HepG2 (cell line): ENCODE data around the gene VMO1. TPM values are rescaled to one million over a fixed set of nuclear protein-coding genes. Genes with fewer than 3 reads are reported as not detected.

Experiments used
- DPF2 ChIP-seq: sonication (generic); formaldehyde crosslinking; IDR thresholded peaks from 2 replicates; pipeline ENCODE4 v1.4.0; 2020; ENCODE audit warnings: mild to moderate bottlenecking, low read depth, missing genetic modification reagents, borderline replicate concordance
- KMT2B ChIP-seq: IDR thresholded peaks from 2 replicates; pipeline ENCODE4 v1.6.1; 2016; ENCODE audit warnings: missing genetic modification reagents, missing compliant biosample characterization
- MATR3 ChIP-seq: sonication (generic); formaldehyde crosslinking; IDR thresholded peaks from 2 replicates; pipeline ENCODE4 v1.4.0; 2020; ENCODE audit warnings: missing genetic modification reagents
- MXI1 ChIP-seq: IDR thresholded peaks from 3 replicates; pipeline ENCODE4 v1.6.1; 2012; ENCODE audit warnings: low read depth, low read length, inconsistent platforms, borderline replicate concordance
- MYNN ChIP-seq: sonication (generic); formaldehyde crosslinking; IDR thresholded peaks from 2 replicates; pipeline ENCODE4 v1.4.0; 2020; ENCODE audit warnings: mild to moderate bottlenecking, low read depth, missing genetic modification reagents
- PTBP1 ChIP-seq: fragments of 200-400 bp; formaldehyde crosslinking; IDR thresholded peaks from 2 replicates; pipeline ENCODE4 v1.6.1; 2018; ENCODE audit warnings: low read length, low read depth; ENCODE audit not compliant: poor library complexity, severe bottlenecking
- RBFOX2 ChIP-seq: fragments of 200-400 bp; formaldehyde crosslinking; IDR thresholded peaks from 2 replicates; pipeline ENCODE4 v1.6.1; 2017; ENCODE audit warnings: low read depth, mild to moderate bottlenecking, low read length
- SATB2 ChIP-seq: sonication (generic); formaldehyde crosslinking; IDR thresholded peaks from 2 replicates; pipeline ENCODE4 v1.5.0; 2020; ENCODE audit warnings: missing genetic modification reagents
- SIN3A ChIP-seq: IDR thresholded peaks from 2 replicates; pipeline ENCODE4 v1.6.1; 2011; ENCODE audit warnings: low read depth, mild to moderate bottlenecking, control low read depth, low read length, borderline replicate concordance
- SOX13 ChIP-seq, 3 experiments: fragments of 450-650 bp in 1 of 3; sonication (generic) in 1 of 3; formaldehyde crosslinking in 1 of 3; IDR thresholded peaks in 2 of 3; conservative IDR thresholded peaks in 1 of 3; 2 replicates each; pipeline versions ENCODE4 v1.5.0 to v1.6.1; 2016 to 2020; ENCODE audit warnings: antibody characterized with exemption in 1 of 3, mild to moderate bottlenecking in 1 of 3, missing compliant biosample characterization in 1 of 3, missing genetic modification reagents in 1 of 3, moderate library complexity in 1 of 3
- SOX5 ChIP-seq: IDR thresholded peaks from 2 replicates; pipeline ENCODE4 v1.6.1; 2016; ENCODE audit warnings: borderline replicate concordance
- ZNF232 ChIP-seq: sonication (generic); formaldehyde crosslinking; IDR thresholded peaks from 2 replicates; pipeline ENCODE4 v1.4.0; 2020; ENCODE audit warnings: missing genetic modification reagents, borderline replicate concordance
- ZNF761 ChIP-seq: sonication (generic); formaldehyde crosslinking; conservative IDR thresholded peaks from 2 replicates; pipeline ENCODE4 v1.4.0; 2020; ENCODE audit warnings: mild to moderate bottlenecking, missing genetic modification reagents
- ZSCAN21 ChIP-seq: sonication (generic); formaldehyde crosslinking; IDR thresholded peaks from 2 replicates; pipeline ENCODE4 v1.8.0; 2022; ENCODE audit warnings: mild to moderate bottlenecking, missing genetic modification reagents, moderate library complexity, borderline replicate concordance
- polyA plus RNA-seq, 8 experiments: library from polyadenylated mRNA; depleted of rRNA in 3 of 8; stranded (reverse) in 7 of 8; unstranded in 1 of 8; fragments of >200 nt; fragmentation: Illumina TruSeq in 4 of 8; extraction: Trizol in 4 of 8; gene quantifications; 2 replicates each; pipeline versions ENCODE4 v1.2.1 to v1.2.3, GENCODE V29; 2011 to 2016; ENCODE audit warnings: low read depth in 4 of 8, missing spikeins in 1 of 8, mixed read lengths in 1 of 8; ENCODE audit not compliant: insufficient read depth in 1 of 8
- total RNA-seq, 5 experiments: library from RNA; depleted of rRNA; stranded (reverse); fragments of >200 nt; fragmentation: Illumina TruSeq; extraction: Trizol; gene quantifications; 2 replicates each; pipeline ENCODE4 v1.2.3, GENCODE V29; 2016; ENCODE audit warnings: low read depth in 1 of 5
- TF ChIP-seq, protein P1 (sequence below): sonication (generic); formaldehyde crosslinking; IDR thresholded peaks from 2 replicates; pipeline ENCODE4 v1.5.0; 2020; ENCODE audit warnings: mild to moderate bottlenecking, missing genetic modification reagents, borderline replicate concordance
- TF ChIP-seq, protein P2 (sequence below): sonication (generic); formaldehyde crosslinking; conservative IDR thresholded peaks from 2 replicates; pipeline ENCODE4 v1.8.0; 2022; ENCODE audit warnings: mild to moderate bottlenecking, moderate library complexity, missing genetic modification reagents
- TF ChIP-seq, protein P3 (sequence below): sonication (generic); formaldehyde crosslinking; IDR thresholded peaks from 2 replicates; pipeline ENCODE4 v1.8.1; 2023; ENCODE audit warnings: mild to moderate bottlenecking, inconsistent platforms, moderate library complexity, missing genetic modification reagents, borderline replicate concordance
- TF ChIP-seq, protein P4 (sequence below): sonication (generic); formaldehyde crosslinking; IDR thresholded peaks from 2 replicates; pipeline ENCODE4 v1.5.0; 2020; ENCODE audit warnings: missing genetic modification reagents
- TF ChIP-seq, protein P5 (sequence below): sonication (generic); formaldehyde crosslinking; IDR thresholded peaks from 2 replicates; pipeline ENCODE4 v1.5.0; 2020; ENCODE audit warnings: mild to moderate bottlenecking, missing genetic modification reagents
- TF ChIP-seq, protein P6 (sequence below): sonication (generic); formaldehyde crosslinking; IDR thresholded peaks from 2 replicates; pipeline ENCODE4 v1.4.0; 2020; ENCODE audit warnings: mild to moderate bottlenecking, missing genetic modification reagents

VMO1 gene
- total and polyA plus RNA-seq, 2 of the 13 experiments (the other 11 are each of a cell fraction or from before 2014, with no cell fraction given) = not detected

DNA sequence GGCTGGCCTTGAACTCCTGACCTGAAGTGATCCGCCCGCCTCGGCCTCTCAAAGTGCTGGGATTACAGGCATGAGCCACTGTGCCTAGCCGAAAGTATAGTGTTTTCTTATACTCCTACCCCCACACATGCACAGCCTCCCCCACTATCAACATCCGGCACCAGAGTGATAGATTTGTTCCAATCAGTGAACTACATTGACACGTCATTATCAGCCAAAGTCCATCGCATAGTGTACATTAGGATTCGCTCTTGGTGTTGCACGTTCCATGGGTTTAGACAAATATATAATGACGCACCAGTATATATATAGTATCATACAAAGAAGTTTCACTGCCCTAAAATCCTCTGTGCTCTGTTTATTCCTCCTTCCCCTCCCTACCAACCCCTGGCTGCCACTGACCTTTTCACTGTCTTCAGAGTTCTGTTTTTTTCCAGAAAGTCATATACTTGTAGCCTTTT lies 26.4 kb downstream of the VMO1 start (continued):
- TF ChIP-seq, protein P1, sequence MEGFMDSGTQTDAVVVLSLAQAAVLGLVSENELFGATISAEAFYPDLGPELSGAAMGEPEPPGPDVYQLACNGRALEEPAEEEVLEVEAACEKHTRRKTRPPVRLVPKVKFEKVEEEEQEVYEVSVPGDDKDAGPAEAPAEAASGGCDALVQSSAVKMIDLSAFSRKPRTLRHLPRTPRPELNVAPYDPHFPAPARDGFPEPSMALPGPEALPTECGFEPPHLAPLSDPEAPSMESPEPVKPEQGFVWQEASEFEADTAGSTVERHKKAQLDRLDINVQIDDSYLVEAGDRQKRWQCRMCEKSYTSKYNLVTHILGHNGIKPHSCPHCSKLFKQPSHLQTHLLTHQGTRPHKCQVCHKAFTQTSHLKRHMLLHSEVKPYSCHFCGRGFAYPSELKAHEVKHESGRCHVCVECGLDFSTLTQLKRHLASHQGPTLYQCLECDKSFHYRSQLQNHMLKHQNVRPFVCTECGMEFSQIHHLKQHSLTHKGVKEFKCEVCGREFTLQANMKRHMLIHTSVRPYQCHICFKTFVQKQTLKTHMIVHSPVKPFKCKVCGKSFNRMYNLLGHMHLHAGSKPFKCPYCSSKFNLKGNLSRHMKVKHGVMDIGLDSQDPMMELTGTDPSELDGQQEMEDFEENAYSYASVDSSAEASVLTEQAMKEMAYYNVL (CRISPR knock-in tag) = peak; percentile 91
- TF ChIP-seq SOX5 (CRISPR knock-in tag) = peak; percentile 86; the same call in 1 of the 2 replicates
- TF ChIP-seq, protein P2, sequence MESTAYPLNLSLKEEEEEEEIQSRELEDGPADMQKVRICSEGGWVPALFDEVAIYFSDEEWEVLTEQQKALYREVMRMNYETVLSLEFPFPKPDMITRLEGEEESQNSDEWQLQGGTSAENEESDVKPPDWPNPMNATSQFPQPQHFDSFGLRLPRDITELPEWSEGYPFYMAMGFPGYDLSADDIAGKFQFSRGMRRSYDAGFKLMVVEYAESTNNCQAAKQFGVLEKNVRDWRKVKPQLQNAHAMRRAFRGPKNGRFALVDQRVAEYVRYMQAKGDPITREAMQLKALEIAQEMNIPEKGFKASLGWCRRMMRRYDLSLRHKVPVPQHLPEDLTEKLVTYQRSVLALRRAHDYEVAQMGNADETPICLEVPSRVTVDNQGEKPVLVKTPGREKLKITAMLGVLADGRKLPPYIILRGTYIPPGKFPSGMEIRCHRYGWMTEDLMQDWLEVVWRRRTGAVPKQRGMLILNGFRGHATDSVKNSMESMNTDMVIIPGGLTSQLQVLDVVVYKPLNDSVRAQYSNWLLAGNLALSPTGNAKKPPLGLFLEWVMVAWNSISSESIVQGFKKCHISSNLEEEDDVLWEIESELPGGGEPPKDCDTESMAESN (CRISPR knock-in tag) = peak; percentile 79; the same call in 1 of the 2 replicates
- TF ChIP-seq DPF2 (CRISPR knock-in tag) = peak; percentile 93
- TF ChIP-seq, protein P3, sequence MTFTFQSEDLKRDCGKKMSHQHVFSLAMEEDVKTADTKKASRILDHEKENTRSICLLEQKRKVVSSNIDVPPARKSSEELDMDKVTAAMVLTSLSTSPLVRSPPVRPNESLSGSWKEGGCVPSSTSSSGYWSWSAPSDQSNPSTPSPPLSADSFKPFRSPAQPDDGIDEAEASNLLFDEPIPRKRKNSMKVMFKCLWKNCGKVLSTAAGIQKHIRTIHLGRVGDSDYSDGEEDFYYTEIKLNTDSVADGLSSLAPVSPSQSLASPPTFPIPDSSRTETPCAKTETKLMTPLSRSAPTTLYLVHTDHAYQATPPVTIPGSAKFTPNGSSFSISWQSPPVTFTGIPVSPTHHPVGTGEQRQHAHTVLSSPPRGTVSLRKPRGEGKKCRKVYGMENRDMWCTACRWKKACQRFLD (CRISPR knock-in tag) = no peak
- 0 out of 2 replicates have a peak, but pooled peaks have one; percentile 28 for TF ChIP-seq ZNF232 (CRISPR knock-in tag)
- TF ChIP-seq KMT2B = no peak
- TF ChIP-seq SATB2 (CRISPR knock-in tag) = no peak
- TF ChIP-seq ZNF761 (CRISPR knock-in tag) = no peak; the same call in 1 of the 2 replicates
- no peak for TF ChIP-seq RBFOX2
- no peak for TF ChIP-seq SIN3A
- no peak for TF ChIP-seq PTBP1
- no peak for TF ChIP-seq MATR3 (CRISPR knock-in tag)
- TF ChIP-seq, protein P4, sequence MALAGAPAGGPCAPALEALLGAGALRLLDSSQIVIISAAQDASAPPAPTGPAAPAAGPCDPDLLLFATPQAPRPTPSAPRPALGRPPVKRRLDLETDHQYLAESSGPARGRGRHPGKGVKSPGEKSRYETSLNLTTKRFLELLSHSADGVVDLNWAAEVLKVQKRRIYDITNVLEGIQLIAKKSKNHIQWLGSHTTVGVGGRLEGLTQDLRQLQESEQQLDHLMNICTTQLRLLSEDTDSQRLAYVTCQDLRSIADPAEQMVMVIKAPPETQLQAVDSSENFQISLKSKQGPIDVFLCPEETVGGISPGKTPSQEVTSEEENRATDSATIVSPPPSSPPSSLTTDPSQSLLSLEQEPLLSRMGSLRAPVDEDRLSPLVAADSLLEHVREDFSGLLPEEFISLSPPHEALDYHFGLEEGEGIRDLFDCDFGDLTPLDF (CRISPR knock-in tag) = no peak
- TF ChIP-seq MXI1 = peak; percentile 49; the same call in 1 of the 3 replicates
- no peak for TF ChIP-seq ZSCAN21 (CRISPR knock-in tag)
- TF ChIP-seq, protein P5, sequence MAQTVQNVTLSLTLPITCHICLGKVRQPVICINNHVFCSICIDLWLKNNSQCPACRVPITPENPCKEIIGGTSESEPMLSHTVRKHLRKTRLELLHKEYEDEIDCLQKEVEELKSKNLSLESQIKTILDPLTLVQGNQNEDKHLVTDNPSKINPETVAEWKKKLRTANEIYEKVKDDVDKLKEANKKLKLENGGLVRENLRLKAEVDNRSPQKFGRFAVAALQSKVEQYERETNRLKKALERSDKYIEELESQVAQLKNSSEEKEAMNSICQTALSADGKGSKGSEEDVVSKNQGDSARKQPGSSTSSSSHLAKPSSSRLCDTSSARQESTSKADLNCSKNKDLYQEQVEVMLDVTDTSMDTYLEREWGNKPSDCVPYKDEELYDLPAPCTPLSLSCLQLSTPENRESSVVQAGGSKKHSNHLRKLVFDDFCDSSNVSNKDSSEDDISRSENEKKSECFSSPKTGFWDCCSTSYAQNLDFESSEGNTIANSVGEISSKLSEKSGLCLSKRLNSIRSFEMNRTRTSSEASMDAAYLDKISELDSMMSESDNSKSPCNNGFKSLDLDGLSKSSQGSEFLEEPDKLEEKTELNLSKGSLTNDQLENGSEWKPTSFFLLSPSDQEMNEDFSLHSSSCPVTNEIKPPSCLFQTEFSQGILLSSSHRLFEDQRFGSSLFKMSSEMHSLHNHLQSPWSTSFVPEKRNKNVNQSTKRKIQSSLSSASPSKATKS = no peak; the same call in 1 of the 2 replicates
- TF ChIP-seq, protein P6, sequence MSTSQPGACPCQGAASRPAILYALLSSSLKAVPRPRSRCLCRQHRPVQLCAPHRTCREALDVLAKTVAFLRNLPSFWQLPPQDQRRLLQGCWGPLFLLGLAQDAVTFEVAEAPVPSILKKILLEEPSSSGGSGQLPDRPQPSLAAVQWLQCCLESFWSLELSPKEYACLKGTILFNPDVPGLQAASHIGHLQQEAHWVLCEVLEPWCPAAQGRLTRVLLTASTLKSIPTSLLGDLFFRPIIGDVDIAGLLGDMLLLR (CRISPR knock-in tag) = no peak
- peak; percentile 65; the same call in 1 of the 2 replicates for TF ChIP-seq SOX13 (IDR thresholded peaks at IDR 0.05)
- peak in 1 of 2 experiments; percentile 85; a peak in 2 of 4 replicates for TF ChIP-seq SOX13 (CRISPR knock-in tag; conservative IDR thresholded peaks at IDR 0.05 in 1 of 2, IDR thresholded peaks at IDR 0.05 in 1 of 2)
- TF ChIP-seq MYNN (CRISPR knock-in tag) = no peak
